Measurements from ENCODE around the gene SCRN2. TPM values are rescaled to one million over a fixed set of nuclear protein-coding genes. Genes with fewer than 3 reads are reported as not detected.

Gene SCRN2
- total and polyA plus RNA-seq, 2 of the 8 experiments (the other 6 are each of a cell fraction or from before 2014, with no cell fraction given) = 24.4 to 42.3 TPM

DNA sequence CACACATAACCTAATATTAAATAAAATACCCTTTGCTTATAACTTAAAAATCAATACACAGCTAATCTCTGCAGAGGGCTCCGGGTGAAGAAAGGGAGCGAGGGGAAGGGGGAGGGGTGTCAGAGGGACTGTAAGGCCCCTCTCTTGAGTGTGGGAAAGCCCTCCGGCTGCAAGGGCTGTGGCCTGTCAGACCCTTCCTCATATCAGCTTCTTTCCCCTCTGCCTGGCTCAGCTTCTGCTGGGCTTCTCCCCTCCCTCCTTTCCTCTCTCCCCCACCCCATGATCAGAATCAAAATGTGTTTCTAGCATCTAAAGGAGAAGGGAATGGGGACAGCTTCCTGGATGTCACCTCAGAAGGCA is 4.6 kb upstream of the SCRN2 start:
- H3K23me2 ChIP-seq (ENCODE audit: low read depth, low read length) = peaks cover 12% of the 10 kb centered on the region
- H3K79me1 ChIP-seq (ENCODE audit: low read depth, low read length) = no peaks in the 10 kb centered on the region
- ChIA-PET POLR2A (ENCODE audit: partially characterized antibody) (interaction anchor here (0.5 to 12.4 kb wide), 5 partner anchors 27 to 72 kb away, joined by 3 to 134 read pairs (median 5); partner anchors contain the start of gene SP2), CTCF (ENCODE audit: partially characterized antibody) (interaction anchor here (1.0 to 33.0 kb wide), 14 partner anchors 11 to 175 kb away, joined by 3 to 1206 read pairs (median 12); partner anchors contain the start of genes CDK5RAP3, OSBPL7, PNPO and PRR15L)
- no peak overlapping the region for H3K18ac ChIP-seq (ENCODE audit: extremely low read depth, low read length)
- FAIRE-seq = no peak
- no peak overlapping the region for H3K9ac ChIP-seq (replicated peaks in 1 of 4; ENCODE audit: extremely low read depth in 1 of 4, low read depth in 3 of 4, low read length in 3 of 4)
- peak overlapping the region; percentile 11; the same call in 1 of the 2 replicates for H2BK12ac ChIP-seq (ENCODE audit: low read depth, low read length)
- no peak overlapping the region for H3K27ac ChIP-seq (ENCODE audit: low read depth, low read length)
- H3K23ac ChIP-seq (ENCODE audit: insufficient read length) = no peak overlapping the region
- H2BK120ac ChIP-seq (replicated peaks; ENCODE audit: low read depth, low read length) = no peak overlapping the region
- no peak overlapping the region for H3K4me2 ChIP-seq (ENCODE audit: insufficient read depth in 1 of 2, low read depth in 2 of 2, low read length in 2 of 2)
- H4K91ac ChIP-seq (replicated peaks; ENCODE audit: insufficient read length, low read length) = no peak overlapping the region
- WGBS, 2 experiments (ENCODE audit: extremely low coverage in 1 of 2, insufficient coverage in 1 of 2, insufficient read length in 1 of 2, insufficient replicate concordance in 2 of 2, low coverage in 1 of 2, low lambda C conversion rate in 2 of 2, missing lambda C conversion rate in 1 of 2) = 100% methylated on average over 3 of the region's 3 CpGs; no CpG with 5 or more reads in 1 of the 2 experiments
- H3K4ac ChIP-seq (replicated peaks; ENCODE audit: insufficient read length, low read depth, low read length) = no peak overlapping the region
- TF ChIP-seq KDM5A (IDR thresholded peaks at IDR 0.05; ENCODE audit: low read length) = no peak
- TF ChIP-seq SIN3A (conservative IDR thresholded peaks at IDR 0.05 in 1 of 2, IDR thresholded peaks at IDR 0.05 in 1 of 2; ENCODE audit: low read depth in 1 of 2, low read length in 2 of 2) = no peak
- TF ChIP-seq CTBP2 (IDR thresholded peaks at IDR 0.05; ENCODE audit: borderline replicate concordance, insufficient read depth, insufficient read length, low read length) = no peak
- TF ChIP-seq, protein P1, sequence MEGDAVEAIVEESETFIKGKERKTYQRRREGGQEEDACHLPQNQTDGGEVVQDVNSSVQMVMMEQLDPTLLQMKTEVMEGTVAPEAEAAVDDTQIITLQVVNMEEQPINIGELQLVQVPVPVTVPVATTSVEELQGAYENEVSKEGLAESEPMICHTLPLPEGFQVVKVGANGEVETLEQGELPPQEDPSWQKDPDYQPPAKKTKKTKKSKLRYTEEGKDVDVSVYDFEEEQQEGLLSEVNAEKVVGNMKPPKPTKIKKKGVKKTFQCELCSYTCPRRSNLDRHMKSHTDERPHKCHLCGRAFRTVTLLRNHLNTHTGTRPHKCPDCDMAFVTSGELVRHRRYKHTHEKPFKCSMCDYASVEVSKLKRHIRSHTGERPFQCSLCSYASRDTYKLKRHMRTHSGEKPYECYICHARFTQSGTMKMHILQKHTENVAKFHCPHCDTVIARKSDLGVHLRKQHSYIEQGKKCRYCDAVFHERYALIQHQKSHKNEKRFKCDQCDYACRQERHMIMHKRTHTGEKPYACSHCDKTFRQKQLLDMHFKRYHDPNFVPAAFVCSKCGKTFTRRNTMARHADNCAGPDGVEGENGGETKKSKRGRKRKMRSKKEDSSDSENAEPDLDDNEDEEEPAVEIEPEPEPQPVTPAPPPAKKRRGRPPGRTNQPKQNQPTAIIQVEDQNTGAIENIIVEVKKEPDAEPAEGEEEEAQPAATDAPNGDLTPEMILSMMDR (IDR thresholded peaks at IDR 0.05; ENCODE audit: control extremely low read depth in 1 of 3, insufficient read depth in 1 of 3, low read depth in 1 of 3, low read length in 3 of 3) = no peak
- no peak for TF ChIP-seq BACH1 (IDR thresholded peaks at IDR 0.05; ENCODE audit: low read length)
- TF ChIP-seq EP300 (IDR thresholded peaks at IDR 0.05; ENCODE audit: borderline replicate concordance in 1 of 2, low read depth in 2 of 2, low read length in 2 of 2) = no peak
- no peak for TF ChIP-seq JUND (IDR thresholded peaks at IDR 0.05; ENCODE audit: low read length)
- TF ChIP-seq KDM4A (IDR thresholded peaks at IDR 0.05; ENCODE audit: low read depth, low read length, severe bottlenecking) = no peak
- TF ChIP-seq GABPA (IDR thresholded peaks at IDR 0.05; ENCODE audit: borderline replicate concordance, insufficient read depth, low read length) = no peak
- TF ChIP-seq POLR2AphosphoS5 (IDR thresholded peaks at IDR 0.05; ENCODE audit: low read depth, low read length) = no peak
- no peak for TF ChIP-seq CREB1 (IDR thresholded peaks at IDR 0.05)
- peaks cover 0 to 34% (median 16%) of the 10 kb centered on the region in 4 experiments; a peak in 6 of 7 replicates for H3K4me1 ChIP-seq (replicated peaks in 1 of 4; ENCODE audit: control insufficient read depth in 3 of 4, insufficient read depth in 4 of 4, low read length in 3 of 4)
- H2BK20ac ChIP-seq (ENCODE audit: low read length) = no peak overlapping the region
- H4K8ac ChIP-seq (ENCODE audit: extremely low read depth, insufficient read depth, low read length) = no peak overlapping the region
- no peak overlapping the region for H3K4me3 ChIP-seq (ENCODE audit: extremely low read depth in 1 of 4, insufficient read depth in 2 of 4, low read depth in 3 of 4, low read length in 4 of 4)
- H4K20me1 ChIP-seq (replicated peaks in 1 of 2; ENCODE audit: control insufficient read depth in 1 of 2, insufficient read depth in 2 of 2, low read length in 2 of 2) = peaks cover 3 to 5% of the 10 kb centered on the region in 2 experiments
- H2AK5ac ChIP-seq (ENCODE audit: low read depth, low read length) = no peak overlapping the region
- peak overlapping the region; percentile 1; the same call in 1 of the 2 replicates for H2BK15ac ChIP-seq (ENCODE audit: low read length)
- no peak overlapping the region for H3K56ac ChIP-seq (replicated peaks; ENCODE audit: insufficient read length, low read depth, low read length)
- no peak overlapping the region for H4K5ac ChIP-seq (ENCODE audit: insufficient read length, low read depth, low read length)
- no peak overlapping the region for H2BK5ac ChIP-seq (ENCODE audit: low read depth, low read length)
- no peaks in the 10 kb centered on the region for H3K79me2 ChIP-seq (ENCODE audit: control insufficient read depth in 1 of 2, insufficient read depth in 2 of 2, low read length in 2 of 2)
- H2AFZ ChIP-seq (ENCODE audit: low read length) = no peak overlapping the region
- H3K36me3 ChIP-seq (ENCODE audit: control insufficient read depth in 2 of 4, insufficient read depth in 4 of 4, low read length in 3 of 4) = no peaks in the 10 kb centered on the region
- no peak for DNase-seq (ENCODE audit: low read depth in 1 of 2, low spot score in 2 of 2)
- H3K9me3 ChIP-seq (ENCODE audit: insufficient read depth in 2 of 2, low read depth in 1 of 2, low read length in 1 of 2) = no peaks in the 10 kb centered on the region
- peaks cover 46 to 65% (median 59%) of the 10 kb centered on the region in 4 experiments for H3K27me3 ChIP-seq (replicated peaks in 1 of 4; ENCODE audit: control insufficient read depth in 3 of 4, extremely low read depth in 1 of 4, insufficient read depth in 3 of 4, low read length in 3 of 4)
- H3K14ac ChIP-seq (ENCODE audit: insufficient read length) = no peak overlapping the region

Data from H1 (cell line).